Jurkat, Clone E6-1 (cell line): Measurements from ENCODE around the gene VAT1L.
A peak's percentile ranks its signal among the peaks of the same experiment; 100 is the strongest.

Source experiments
- DNase-seq: peaks from one replicate; pipeline ENCODE4 v3.0.0-alpha.2; 2011; ENCODE audit warnings: low read depth, low spot score
- H3K4me3 ChIP-seq: 2 replicates; pipeline ENCODE4 v1.5.1; 2011; ENCODE audit warnings: mild to moderate bottlenecking, low read length, control low read depth, moderate library complexity

Gene VAT1L

DNA sequence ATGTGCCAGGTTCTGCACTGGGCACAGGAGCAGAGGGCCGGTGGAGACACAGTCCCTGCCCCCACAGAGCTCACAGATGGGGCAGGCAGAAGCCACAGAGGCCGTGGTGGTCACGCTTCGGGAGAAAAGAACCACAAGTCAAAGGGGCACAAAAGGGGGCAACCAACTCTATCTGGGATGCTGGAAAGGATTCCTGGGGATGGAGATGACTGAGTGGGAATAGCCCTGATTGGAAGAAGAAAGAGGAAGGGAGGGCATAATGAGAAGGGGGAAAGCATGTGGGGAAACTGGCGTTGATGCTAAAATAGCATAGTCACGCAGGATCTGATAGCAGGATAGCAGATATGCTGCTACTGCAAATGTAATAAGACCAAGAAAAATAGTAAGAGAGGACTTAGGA lies 69.7 kb downstream of the VAT1L start:
- no peak for DNase-seq
- no peak overlapping the region for H3K4me3 ChIP-seq

- H3K4me3 ChIP-seq: no peak overlapping the region
- no peak for DNase-seq
Observed at GRCh38 chr16:77859493-77860232, 71.3 kb downstream of the VAT1L start.

DNA sequence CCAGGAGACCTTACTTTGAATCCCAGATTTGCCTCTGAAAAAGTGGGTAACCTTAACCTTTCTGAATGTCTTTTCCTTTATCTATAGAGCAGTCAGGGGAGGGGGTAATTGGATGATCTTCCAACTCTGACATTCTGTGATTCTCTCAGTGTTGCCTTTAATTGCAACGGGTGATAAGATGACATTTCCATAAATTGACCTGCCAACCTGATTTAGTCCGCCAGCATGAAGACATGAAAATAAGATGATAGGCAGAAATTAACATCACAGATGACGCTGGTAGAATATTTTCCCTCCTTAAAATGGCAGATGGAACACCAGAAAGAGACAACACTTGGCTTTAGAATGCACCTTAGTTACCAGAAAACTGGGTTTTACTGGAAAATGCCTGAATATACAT lies 72.6 kb downstream of the VAT1L start:
- H3K4me3 ChIP-seq: no peak overlapping the region
- no peak for DNase-seq

DNA sequence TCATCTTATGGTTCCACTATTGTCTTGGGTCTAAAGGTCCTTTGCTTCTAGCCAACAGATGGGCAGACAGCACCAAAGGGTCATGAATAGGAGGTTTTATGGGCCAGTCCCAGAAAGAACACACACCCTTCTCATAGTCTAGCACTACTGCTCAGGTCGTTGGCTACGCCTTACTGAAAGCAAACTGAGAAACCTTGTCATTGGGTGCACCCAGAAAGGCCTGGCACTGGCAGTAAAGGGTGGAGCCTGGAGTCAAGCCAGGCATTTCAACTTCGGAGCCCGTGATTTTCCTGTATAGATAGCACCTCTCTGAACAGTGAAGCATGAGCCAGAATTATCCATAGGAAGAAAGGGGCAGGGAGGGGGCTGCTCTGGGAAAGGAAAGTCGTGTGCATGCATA lies 74.9 kb downstream of the VAT1L start:
- H3K4me3 ChIP-seq: no peak overlapping the region
- no peak for DNase-seq

DNA sequence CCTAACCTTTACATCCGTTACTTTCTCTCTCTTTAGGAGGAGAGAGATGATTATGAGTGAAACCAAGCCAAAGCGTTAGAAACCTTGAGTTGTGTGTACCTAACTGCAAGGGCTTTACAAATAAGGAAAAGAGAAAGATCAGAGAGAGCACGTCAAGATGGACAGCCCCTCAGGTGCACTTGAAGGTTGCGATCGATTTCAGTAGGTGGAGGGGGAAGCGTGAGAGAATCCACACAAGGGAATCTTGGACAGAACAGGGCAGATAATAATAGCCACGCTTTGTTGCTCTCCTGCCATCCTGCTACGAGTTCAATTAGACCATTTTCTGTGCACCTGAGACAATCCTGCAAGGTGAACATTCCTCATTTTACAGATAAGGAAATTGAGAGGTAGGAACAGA lies 78.4 kb downstream of the VAT1L start:
- no peak for DNase-seq
- H3K4me3 ChIP-seq: no peak overlapping the region

DNA sequence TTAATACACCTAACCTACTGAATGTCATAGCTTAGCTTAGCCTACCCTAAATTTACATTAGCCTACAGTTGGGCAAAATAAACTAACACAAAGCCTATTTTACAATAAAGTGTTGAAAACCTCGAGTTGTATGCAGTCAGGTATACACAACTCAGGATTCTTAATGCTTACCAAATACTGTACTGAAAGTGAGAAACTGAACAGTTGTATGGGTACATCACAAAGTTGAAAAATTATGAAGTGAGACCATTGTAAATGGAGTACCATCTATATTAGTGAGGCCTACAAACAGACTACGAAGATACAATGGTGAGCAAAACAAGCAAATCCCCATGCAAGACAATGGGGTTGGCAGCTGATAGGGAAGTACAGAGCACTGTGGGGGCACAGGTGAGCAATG lies 79.7 kb downstream of the VAT1L start:
- DNase-seq: no peak
- no peak overlapping the region for H3K4me3 ChIP-seq

DNA sequence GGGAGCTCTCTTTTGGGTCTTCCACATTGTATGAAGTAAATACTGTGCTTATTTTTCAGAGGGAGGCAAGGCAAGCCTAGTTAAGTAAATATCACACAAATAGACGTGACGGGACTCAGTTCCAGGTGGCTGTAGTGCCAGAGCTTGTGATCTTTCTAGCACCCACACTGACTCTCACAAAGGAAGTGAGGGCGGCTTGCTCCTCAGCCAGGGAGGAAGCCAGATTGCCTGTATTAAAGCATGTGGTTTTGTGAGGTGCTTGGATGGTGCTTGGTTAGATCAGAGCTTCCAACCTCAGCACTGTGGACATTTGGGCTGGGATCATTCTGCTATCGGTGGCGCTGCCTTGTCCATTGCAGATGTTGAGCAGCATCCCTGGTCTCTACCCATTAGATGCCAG lies 80.1 kb downstream of the VAT1L start:
- H3K4me3 ChIP-seq: no peak overlapping the region
- DNase-seq: peak; percentile 56

DNA sequence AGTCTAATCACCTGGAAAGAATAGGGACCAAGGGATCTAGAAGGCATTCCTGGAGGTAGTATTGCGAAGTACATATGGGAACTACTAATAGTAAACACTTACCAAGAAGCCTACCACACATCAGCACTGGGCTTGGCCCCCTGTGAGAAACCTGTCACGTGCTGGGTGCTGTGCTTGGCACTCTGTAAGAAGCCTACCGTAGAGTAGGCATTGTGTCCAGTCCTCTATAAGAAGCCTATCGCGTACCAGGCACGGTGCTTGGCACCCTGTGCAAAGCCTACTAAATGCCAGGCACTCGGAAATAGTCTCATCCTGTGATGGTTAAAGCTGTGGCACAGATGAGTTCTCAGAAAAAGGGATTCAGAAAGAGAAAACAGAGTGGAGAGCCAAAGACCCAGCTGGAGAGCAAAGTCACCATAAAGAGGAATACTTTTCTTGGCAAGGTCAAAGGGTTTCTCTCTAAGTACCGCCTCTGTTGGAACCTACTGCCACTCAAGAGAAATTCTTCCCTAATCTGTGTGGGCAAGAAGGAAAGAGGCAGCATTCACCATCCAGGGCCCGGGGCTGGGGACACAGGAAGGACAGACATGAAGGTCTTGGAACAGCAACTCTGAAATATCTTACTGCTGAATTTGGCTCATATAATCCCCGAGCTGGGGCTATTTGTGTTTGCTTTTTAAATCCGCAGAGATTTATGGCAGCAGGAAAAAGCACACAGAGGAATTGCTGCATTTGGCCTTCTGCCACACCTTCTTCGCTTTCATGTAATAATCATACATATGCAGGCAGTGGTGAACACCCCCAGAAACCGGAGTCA lies 81.8 kb downstream of the VAT1L start:
- H3K4me3 ChIP-seq: no peak overlapping the region
- DNase-seq: no peak

DNA sequence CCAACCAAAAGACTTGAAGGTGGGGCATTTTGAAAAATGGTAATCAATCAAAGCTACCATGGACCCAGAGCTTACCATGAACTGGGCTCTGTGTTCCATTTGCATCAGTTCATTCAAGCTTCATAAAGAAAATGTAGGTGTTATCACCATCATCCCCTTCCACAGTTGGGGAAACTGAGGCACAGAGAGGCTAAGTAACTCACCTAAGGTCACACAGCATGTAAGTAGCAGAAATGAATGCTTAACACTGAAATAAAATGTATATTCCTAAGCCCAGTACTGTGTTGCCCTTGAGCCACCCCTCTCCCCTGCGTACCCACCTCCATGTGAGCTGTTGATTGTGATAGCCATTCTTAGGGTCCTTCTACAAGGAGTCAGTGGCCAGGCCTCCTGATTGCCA lies 83.6 kb downstream of the VAT1L start:
- no peak for DNase-seq
- H3K4me3 ChIP-seq: no peak overlapping the region

DNA sequence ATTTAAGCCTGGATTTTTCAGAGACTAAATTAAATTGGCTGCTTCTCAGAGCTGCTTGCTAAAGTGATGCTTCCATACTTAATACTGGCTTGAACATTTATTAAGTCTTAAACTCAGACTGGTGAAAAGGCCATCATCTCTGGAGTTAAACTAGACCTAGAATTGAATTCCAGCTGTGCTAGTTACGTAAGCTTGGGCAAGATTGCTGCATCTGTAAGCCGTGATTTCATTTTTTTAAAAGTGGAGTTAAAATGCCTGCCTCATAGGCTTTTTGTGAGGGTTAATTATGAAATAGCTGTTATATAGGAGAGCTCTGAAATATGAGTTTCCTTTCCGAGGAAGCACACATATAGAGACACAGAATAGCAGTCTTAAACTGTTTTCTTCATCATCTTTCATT lies 84.7 kb downstream of the VAT1L start:
- no peak for DNase-seq
- no peak overlapping the region for H3K4me3 ChIP-seq

DNA sequence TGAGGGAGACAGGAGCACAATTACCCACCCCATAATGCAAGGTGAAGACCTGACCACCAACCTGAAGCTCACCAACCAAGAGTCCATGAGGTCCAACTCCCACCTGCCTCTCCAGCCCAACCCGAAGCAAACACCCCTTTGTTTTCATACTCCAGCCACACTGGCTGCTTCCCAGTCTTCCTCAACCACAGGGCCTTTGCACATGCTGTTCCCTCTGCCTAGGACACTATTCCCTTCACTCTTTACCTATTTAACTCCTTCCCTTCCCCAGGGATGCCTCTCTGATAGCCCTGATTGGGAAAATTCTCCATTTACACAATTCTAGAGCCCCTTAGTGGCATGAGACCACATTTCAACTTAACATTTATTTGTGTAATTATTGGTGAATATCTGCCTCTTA lies 86.0 kb downstream of the VAT1L start:
- H3K4me3 ChIP-seq: no peak overlapping the region
- DNase-seq: no peak

- no peak for DNase-seq
- no peak overlapping the region for H3K4me3 ChIP-seq
Observed at GRCh38 chr16:77876776-77877175, 88.4 kb downstream of the VAT1L start.

DNA sequence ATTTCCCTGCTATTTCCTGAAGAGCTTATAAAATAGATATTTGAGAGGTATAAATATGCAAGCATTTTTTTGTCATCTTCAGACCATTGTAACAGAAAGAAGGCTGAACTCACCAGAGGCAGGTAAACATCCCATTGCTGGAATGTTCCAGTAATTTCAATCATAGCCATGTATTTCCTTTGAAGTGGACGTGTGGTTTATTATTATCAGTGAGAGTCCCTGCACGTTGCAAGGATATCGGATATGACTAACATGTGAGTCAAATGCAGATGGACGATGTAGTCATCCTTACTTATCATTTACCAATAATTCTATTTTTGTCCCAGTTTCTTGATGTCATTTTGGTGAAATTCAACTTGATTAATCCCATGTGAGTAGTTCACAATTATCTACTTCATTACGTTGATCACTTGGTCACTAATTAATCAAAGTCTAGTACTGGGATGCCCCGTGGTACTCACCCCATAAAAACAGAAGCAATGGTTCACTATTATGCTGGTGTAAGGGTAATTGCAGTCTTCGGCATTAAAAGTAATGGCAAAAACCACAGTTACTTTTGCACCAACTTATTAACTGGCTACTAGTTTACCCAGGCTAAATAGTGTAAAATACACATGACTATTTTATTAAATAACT lies 89.5 kb downstream of the VAT1L start:
- H3K4me3 ChIP-seq: no peak overlapping the region
- no peak for DNase-seq

- DNase-seq: no peak
- H3K4me3 ChIP-seq: no peak overlapping the region
Observed at GRCh38 chr16:77881355-77882030, 93.1 kb downstream of the VAT1L start.

DNA sequence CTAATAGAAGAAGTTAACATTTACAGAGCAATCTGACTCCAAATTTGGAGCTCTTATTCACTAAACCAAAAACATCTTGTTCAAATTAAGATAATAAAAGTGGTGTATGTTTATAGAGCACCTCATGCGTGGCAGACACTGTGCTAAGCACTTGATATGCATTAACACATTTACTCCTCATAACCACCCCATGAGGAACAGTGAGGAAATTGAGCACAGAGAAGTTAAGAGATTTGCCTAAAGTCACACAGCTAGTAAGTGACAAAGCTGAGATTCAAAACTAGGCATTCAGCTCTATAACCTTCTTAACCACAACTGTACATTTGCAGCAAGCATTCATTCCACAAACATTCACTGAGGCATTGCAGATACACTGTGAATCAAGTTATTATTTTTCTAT lies 94.0 kb downstream of the VAT1L start:
- no peak overlapping the region for H3K4me3 ChIP-seq
- no peak for DNase-seq

GRCh38 chr16:77885571-77886295 lies 97.4 kb downstream of the VAT1L start:
- H3K4me3 ChIP-seq: no peak overlapping the region
- no peak for DNase-seq

DNA sequence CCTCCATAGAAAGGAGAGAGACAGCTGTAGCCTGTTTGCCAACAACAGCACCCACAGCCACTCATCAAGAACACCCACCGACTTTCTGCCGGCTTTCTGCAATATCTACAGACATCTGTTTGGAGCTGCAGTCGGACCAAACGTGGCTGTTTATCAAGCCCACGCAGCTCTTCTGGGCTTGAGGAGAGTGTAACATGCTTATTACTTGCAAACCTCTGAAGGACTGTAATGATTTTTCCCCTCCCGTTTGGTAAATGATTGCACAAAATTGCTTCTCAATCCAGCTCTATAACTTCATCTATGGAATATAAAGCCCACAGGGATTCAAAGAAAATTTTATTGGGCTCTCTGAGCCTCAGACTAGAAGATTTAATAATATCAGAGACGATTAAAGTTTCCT lies 100.5 kb downstream of the VAT1L start:
- DNase-seq: no peak
- H3K4me3 ChIP-seq: no peak overlapping the region

DNA sequence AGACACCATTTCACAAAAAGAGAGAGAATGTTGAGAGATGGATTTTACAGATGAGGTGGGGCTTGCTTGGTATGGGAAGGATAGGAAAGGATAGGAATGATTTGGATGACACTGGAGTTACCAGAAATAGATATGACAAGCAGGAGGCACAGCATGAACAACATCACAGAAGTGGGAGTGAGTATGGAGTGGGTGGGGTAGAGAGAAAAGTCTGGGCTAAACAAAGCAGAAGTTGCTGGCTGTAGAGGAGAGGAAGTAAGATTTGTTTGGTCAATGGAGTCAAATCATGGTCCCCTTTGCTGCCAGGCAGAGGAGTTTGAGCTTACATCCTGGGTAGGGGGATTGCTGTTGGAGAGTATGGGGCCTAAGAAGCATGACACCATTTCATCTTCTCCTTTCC lies 101.7 kb downstream of the VAT1L start:
- DNase-seq: no peak
- no peak overlapping the region for H3K4me3 ChIP-seq

DNA sequence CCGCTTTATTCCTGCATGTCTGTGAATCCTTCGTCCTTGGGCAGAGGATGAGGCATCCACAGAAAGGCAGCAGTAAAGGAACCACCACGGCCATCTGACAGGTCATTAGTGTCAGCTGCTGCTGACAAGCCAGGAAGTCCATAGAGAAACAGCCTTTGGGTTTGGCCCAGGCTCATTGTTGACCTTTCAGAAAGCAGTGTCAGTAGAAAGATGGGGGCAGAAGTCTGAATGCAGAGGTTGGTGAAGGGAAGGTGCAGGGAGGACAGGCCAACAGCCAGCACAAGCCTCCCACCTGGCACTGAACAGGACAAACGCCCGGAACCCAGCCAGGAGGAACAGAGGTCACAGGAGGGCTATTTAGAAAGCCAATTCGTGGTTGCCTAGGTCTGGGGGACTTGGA lies 105.8 kb downstream of the VAT1L start:
- H3K4me3 ChIP-seq: no peak overlapping the region
- no peak for DNase-seq
